Cardiac muscle cell (in vitro differentiated cells and primary cell): ENCODE measurements around the gene LACC1. TPM values are rescaled to one million over a fixed set of nuclear protein-coding genes. Genes with fewer than 3 reads are reported as not detected.

ENCODE experiments used
- DNase-seq, 2 donors: peaks; one replicate each; pipeline versions ENCODE4 v3.0.0 to v3.0.0-alpha.2; 2010 to 2017; ENCODE audit warnings: low read depth in 1 of 2, low spot score in 1 of 2
- H3K27ac ChIP-seq: fragments of 200-600 bp; sonication (generic); 2 replicates; pipeline ENCODE4 v1.5.1; 2016
- H3K27me3 ChIP-seq: fragments of 200-600 bp; sonication (generic); 2 replicates; pipeline ENCODE4 v1.6.0; 2016; ENCODE audit warnings: control low read depth
- H3K36me3 ChIP-seq: fragments of 200-600 bp; sonication (generic); 2 replicates; pipeline ENCODE4 v1.5.1; 2016; ENCODE audit warnings: control low read depth
- H3K4me1 ChIP-seq: fragments of 200-600 bp; sonication (generic); 2 replicates; pipeline ENCODE4 v1.8.1; 2017; ENCODE audit warnings: low read depth, mild to moderate bottlenecking, mixed run types
- H3K4me3 ChIP-seq: fragments of 200-600 bp; sonication (generic); 2 replicates; pipeline ENCODE4 v1.5.1; 2016; ENCODE audit warnings: mild to moderate bottlenecking
- H3K9me3 ChIP-seq: fragments of 200-600 bp; sonication (generic); 2 replicates; pipeline ENCODE4 v1.5.1; 2017; ENCODE audit warnings: low read depth, mild to moderate bottlenecking, control low read depth
- polyA plus RNA-seq: library from polyadenylated mRNA; unstranded; fragments of >200 nt; fragmentation: Nextera tagmentation; extraction: Ambion mirVana; gene quantifications from 2 replicates; pipeline ENCODE4 v1.2.1, GENCODE V29; 2016
- total RNA-seq: library from RNA; depleted of rRNA; stranded (reverse); fragments of >200 nt; gene quantifications from 2 replicates; pipeline ENCODE4 v1.2.3, GENCODE V29; 2016
- TF ChIP-seq, protein P1 (sequence below): IDR thresholded peaks from 2 replicates; pipeline ENCODE4 v1.5.1; 2012; ENCODE audit warnings: low read depth, mild to moderate bottlenecking, low read length

LACC1 gene
- total and polyA plus RNA-seq, 2 experiments from 2014 or later: 0.48 to 2.8 TPM

DNA sequence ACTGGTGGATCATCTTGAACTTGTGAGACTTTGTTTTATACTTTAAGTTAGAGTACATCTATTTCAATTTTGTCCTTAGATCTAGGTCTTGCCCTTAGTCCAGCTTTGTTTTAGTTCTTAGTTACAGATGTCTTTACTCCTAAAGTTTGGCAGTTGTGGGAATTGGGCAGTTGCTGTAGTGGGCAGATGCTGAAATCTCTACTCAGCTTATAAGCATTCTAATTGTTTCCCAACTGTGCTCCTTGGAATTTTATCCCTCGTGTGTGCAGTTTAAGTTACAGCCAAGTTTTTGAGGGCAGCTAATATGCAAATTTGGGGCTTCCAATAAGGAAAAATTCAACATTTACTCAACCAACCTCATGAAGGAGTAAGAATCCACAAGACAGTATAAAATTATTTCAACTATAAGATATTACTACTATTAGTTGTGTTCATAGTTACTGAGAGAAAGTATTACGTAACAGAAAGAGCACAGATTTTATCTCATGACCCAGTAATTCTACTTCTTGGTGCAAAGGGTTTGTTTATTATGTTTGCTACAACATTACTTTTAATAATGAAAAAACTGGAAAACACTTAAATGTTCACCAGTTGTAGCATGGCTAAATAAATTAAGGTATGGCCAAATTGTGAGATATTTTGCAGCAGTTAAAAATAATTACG is 33.1 kb upstream of the LACC1 start:
- TF ChIP-seq, protein P1, sequence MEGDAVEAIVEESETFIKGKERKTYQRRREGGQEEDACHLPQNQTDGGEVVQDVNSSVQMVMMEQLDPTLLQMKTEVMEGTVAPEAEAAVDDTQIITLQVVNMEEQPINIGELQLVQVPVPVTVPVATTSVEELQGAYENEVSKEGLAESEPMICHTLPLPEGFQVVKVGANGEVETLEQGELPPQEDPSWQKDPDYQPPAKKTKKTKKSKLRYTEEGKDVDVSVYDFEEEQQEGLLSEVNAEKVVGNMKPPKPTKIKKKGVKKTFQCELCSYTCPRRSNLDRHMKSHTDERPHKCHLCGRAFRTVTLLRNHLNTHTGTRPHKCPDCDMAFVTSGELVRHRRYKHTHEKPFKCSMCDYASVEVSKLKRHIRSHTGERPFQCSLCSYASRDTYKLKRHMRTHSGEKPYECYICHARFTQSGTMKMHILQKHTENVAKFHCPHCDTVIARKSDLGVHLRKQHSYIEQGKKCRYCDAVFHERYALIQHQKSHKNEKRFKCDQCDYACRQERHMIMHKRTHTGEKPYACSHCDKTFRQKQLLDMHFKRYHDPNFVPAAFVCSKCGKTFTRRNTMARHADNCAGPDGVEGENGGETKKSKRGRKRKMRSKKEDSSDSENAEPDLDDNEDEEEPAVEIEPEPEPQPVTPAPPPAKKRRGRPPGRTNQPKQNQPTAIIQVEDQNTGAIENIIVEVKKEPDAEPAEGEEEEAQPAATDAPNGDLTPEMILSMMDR: no peak
- no peaks in the 10 kb centered on the region for H3K4me1 ChIP-seq
- no peaks in the 10 kb centered on the region for H3K9me3 ChIP-seq
- H3K27me3 ChIP-seq: no peaks in the 10 kb centered on the region
- DNase-seq: peak in 1 of 2 donors; percentile 92
- no peak overlapping the region for H3K4me3 ChIP-seq
- H3K27ac ChIP-seq: no peak overlapping the region
- H3K36me3 ChIP-seq: no peaks in the 10 kb centered on the region

DNA sequence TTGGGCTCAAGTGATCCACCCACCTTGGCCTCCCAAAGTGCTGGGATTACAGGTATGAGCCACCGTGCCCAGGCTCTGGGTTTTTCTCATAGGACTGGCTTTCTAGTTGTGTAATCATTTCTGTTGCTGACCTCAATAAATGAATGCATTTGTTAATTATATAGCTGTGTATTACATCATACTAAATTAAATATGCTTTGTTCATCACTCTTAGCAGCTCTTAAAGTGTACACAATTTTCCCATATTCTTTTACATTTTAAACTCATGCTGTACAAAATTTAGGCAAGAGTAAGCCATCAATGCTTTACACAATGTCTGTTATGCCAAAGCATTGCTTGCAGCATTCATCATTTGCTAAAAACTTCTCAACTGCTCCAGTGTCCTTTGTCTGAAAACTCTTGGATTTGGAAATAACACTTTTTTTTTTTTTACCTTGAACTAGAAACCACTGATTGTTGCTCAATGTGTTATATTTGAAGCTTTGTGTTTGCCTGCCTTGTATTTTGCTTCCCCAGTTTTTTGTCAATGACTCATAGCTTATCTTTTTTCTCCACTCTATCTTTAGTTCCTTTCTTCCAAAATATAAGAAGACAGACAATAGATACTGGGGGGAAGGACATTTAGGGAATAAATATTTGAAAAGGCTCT is 31.6 kb upstream of the LACC1 start:
- no peaks in the 10 kb centered on the region for H3K4me1 ChIP-seq
- TF ChIP-seq, protein P1: no peak
- H3K27ac ChIP-seq: no peak overlapping the region
- no peaks in the 10 kb centered on the region for H3K27me3 ChIP-seq
- no peaks in the 10 kb centered on the region for H3K36me3 ChIP-seq
- no peak overlapping the region for H3K4me3 ChIP-seq
- DNase-seq: peak in 1 of 2 donors; percentile 92
- no peaks in the 10 kb centered on the region for H3K9me3 ChIP-seq

DNA sequence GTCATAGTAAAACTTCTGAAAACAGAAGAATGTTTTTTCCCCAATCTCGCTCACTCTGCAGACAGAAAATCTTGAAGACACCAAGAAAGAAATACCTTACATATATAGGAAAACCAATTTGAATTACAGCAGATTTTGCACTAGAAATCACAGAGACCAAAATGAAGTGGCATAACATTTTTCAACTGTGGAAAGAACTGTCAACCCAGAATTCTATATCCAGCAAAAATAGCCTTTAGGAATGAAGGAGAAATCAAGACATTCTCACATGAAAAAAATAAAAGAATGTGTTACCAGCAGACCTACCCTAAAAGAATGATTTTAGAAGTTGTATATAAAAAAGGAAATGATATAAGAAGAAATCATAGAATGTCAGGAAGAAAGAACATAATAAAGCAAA is 28.8 kb upstream of the LACC1 start:
- Histone ChIP-seq H3K27ac (no peak overlapping the region), H3K36me3 (no peaks in the 10 kb centered on the region), H3K4me3 (no peak overlapping the region), H3K27me3 (no peaks in the 10 kb centered on the region), H3K9me3 (no peaks in the 10 kb centered on the region), H3K4me1 (no peaks in the 10 kb centered on the region)
- TF ChIP-seq, protein P1: no peak
- no peak for DNase-seq

DNA sequence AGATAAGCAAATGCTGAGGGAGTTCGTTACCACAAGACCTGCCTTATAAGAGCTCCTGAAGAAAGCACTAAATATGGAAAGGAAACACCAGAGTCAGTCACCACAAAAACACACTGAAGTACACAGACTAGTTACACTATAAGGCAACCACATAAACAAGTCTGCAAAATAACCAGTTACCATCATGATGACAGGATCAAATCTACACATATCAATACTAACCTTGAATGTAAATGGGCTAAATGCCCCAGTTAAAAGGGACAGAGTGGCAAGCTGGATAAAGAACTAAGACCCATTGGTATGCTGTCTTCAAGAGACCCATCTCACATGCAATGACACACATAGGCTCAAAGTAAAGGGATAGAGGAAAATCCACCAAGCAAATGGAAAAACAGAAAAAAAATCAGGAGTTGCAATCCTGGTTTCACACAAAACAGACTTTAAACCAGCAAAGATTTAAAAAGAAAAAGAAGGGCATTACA is 26.7 kb upstream of the LACC1 start:
- H3K9me3 ChIP-seq: no peaks in the 10 kb centered on the region

DNA sequence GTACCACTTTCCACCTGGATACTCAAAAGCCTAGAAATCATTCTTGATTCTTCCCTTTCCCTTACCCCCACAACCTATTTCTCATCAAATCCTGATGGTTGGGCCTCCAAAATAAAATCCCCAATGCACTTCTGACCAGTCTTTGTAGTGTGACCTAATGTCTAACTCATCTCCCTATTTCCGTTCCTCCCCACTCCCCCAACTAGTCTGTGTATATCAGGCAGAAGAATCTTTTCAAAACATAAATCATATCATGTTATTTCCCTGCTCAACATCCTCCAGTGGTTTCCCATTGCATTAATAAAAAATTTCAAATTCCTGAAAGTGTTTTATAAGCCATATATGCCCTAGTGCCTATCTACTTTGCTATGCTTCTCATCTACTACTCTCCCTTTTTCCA is 17.8 kb upstream of the LACC1 start:
- no peak overlapping the region for H3K27ac ChIP-seq
- H3K36me3 ChIP-seq: peaks cover 3% of the 10 kb centered on the region
- TF ChIP-seq, protein P1: no peak
- H3K4me1 ChIP-seq: no peaks in the 10 kb centered on the region
- no peaks in the 10 kb centered on the region for H3K9me3 ChIP-seq
- no peaks in the 10 kb centered on the region for H3K27me3 ChIP-seq
- H3K4me3 ChIP-seq: no peak overlapping the region
- DNase-seq: no peak

More for the DNA sequence above, 26.7 kb upstream of the LACC1 start:
- DNase-seq: no peak
- no peak overlapping the region for H3K27ac ChIP-seq
- no peaks in the 10 kb centered on the region for H3K4me1 ChIP-seq
- no peaks in the 10 kb centered on the region for H3K36me3 ChIP-seq
- H3K27me3 ChIP-seq: no peaks in the 10 kb centered on the region
- no peak overlapping the region for H3K4me3 ChIP-seq
- TF ChIP-seq, protein P1: no peak
